Smooth muscle cell (in vitro differentiated cells): ENCODE results near the gene SKAP1. TPM values are rescaled to one million over a fixed set of nuclear protein-coding genes. Genes with fewer than 3 reads are reported as not detected.

Experiments
- DNase-seq: peaks from one replicate; lab custom pipeline; 2025; ENCODE audit not compliant: unreplicated experiment; lab: John Stamatoyannopoulos, UW
- H2AFZ ChIP-seq: fragments of 200-600 bp; sonication (generic); 2 replicates; pipeline ENCODE4 v1.6.0; 2016; ENCODE audit warnings: antibody characterized with exemption, low read depth, mild to moderate bottlenecking
- H3F3A ChIP-seq: fragments of 200-600 bp; sonication (generic); 2 replicates; pipeline ENCODE4 v1.6.0; 2017; ENCODE audit warnings: antibody characterized with exemption, low read depth
- H3K27ac ChIP-seq: fragments of 200-600 bp; sonication (generic); 2 replicates; pipeline ENCODE4 v1.5.1; 2016; ENCODE audit warnings: low read depth, mild to moderate bottlenecking
- H3K27me3 ChIP-seq: fragments of 200-600 bp; sonication (generic); 2 replicates; pipeline ENCODE4 v1.6.1; 2016; ENCODE audit warnings: low read depth, mild to moderate bottlenecking
- H3K36me3 ChIP-seq: fragments of 200-600 bp; sonication (generic); 2 replicates; pipeline ENCODE4 v1.5.1; 2016; ENCODE audit warnings: low read depth
- H3K4me1 ChIP-seq: fragments of 200-600 bp; sonication (generic); 2 replicates; pipeline ENCODE4 v1.5.1; 2016; ENCODE audit warnings: low read depth
- H3K4me2 ChIP-seq: fragments of 200-600 bp; sonication (generic); 2 replicates; pipeline ENCODE4 v1.6.0; 2016; ENCODE audit warnings: mild to moderate bottlenecking
- H3K4me3 ChIP-seq: fragments of 200-600 bp; sonication (generic); 2 replicates; pipeline ENCODE4 v1.5.1; 2016; ENCODE audit warnings: mild to moderate bottlenecking
- H3K79me2 ChIP-seq: fragments of 200-600 bp; sonication (generic); 2 replicates; pipeline ENCODE4 v1.6.0; 2016; ENCODE audit warnings: low read depth, mild to moderate bottlenecking
- H3K9ac ChIP-seq: fragments of 200-600 bp; sonication (generic); 2 replicates; pipeline ENCODE4 v1.6.0; 2016; ENCODE audit warnings: low read depth
- H3K9me3 ChIP-seq: fragments of 200-600 bp; sonication (generic); replicated peaks from 2 replicates; pipeline ENCODE4 v1.5.1; 2016; ENCODE audit warnings: low read depth
- H4K20me1 ChIP-seq: fragments of 200-600 bp; sonication (generic); 2 replicates; pipeline ENCODE4 v1.6.0; 2016; ENCODE audit warnings: low read depth
- WGBS: methylation state at CpG from one replicate; pipeline ENCODE4 v1.1.7; 2016; ENCODE audit warnings: low lambda C conversion rate; 5-methylcytosine and 5-hydroxymethylcytosine counted together
- polyA plus RNA-seq: library from polyadenylated mRNA; unstranded; fragments of >200 nt; fragmentation: Nextera tagmentation; extraction: Ambion mirVana; gene quantifications from 2 replicates; pipeline ENCODE4 v1.2.1, GENCODE V29; 2016
- total RNA-seq: library from RNA; depleted of rRNA; stranded (reverse); fragments of >200 nt; gene quantifications from 2 replicates; pipeline ENCODE4 v1.2.3, GENCODE V29; 2014
- TF ChIP-seq, protein P1 (sequence below): fragments of 200-600 bp; sonication (generic); IDR thresholded peaks from 2 replicates; pipeline ENCODE4 v1.5.1; 2017; ENCODE audit warnings: borderline replicate concordance, mild to moderate bottlenecking, antibody characterized with exemption; ENCODE audit not compliant: insufficient read depth, poor library complexity, severe bottlenecking

SKAP1 gene
- total and polyA plus RNA-seq, 2 experiments from 2014 or later: not detected

DNA sequence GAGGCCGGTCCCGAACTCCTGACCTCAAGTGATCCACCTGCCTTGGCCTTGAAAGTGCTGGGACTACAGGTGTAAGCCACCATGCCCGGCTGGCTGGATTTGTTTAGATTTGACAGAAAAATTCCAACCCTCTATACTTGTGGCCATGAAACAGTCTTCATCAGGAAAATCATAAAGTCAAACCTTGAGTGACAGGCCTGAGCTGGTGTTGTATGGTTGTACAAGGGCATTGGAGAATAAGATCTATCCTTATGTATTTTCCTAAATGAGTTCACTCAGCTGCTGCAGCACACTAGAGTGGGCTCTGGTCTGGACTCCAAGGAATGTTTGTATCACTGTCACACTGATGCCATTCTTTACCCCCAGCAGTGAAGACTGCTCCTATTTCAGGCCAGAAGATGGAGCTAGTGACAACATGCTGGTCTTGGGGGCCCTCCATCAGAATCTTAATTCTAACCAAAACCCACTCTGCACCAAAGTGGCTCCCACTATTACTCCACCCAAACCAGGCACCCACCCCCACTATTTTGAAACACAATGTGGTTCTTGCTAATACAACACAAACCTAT is 295.0 kb downstream of the SKAP1 start:
- Histone ChIP-seq H4K20me1 (no peaks in the 10 kb centered on the region), H3K27me3 (peaks cover 5% of the 10 kb centered on the region), H2AFZ (no peak overlapping the region), H3K4me2 (no peak overlapping the region), H3F3A (no peaks in the 10 kb centered on the region), H3K79me2 (no peaks in the 10 kb centered on the region), H3K4me3 (no peak overlapping the region), H3K36me3 (no peaks in the 10 kb centered on the region), H3K27ac (no peak overlapping the region), H3K9me3 (no peaks in the 10 kb centered on the region), H3K9ac (no peak overlapping the region), H3K4me1 (peaks cover 2% of the 10 kb centered on the region)
- DNase-seq: no peak
- WGBS: 96% methylated on average over 3 of the region's 3 CpGs
- TF ChIP-seq, protein P1, sequence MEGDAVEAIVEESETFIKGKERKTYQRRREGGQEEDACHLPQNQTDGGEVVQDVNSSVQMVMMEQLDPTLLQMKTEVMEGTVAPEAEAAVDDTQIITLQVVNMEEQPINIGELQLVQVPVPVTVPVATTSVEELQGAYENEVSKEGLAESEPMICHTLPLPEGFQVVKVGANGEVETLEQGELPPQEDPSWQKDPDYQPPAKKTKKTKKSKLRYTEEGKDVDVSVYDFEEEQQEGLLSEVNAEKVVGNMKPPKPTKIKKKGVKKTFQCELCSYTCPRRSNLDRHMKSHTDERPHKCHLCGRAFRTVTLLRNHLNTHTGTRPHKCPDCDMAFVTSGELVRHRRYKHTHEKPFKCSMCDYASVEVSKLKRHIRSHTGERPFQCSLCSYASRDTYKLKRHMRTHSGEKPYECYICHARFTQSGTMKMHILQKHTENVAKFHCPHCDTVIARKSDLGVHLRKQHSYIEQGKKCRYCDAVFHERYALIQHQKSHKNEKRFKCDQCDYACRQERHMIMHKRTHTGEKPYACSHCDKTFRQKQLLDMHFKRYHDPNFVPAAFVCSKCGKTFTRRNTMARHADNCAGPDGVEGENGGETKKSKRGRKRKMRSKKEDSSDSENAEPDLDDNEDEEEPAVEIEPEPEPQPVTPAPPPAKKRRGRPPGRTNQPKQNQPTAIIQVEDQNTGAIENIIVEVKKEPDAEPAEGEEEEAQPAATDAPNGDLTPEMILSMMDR: no peak

DNA sequence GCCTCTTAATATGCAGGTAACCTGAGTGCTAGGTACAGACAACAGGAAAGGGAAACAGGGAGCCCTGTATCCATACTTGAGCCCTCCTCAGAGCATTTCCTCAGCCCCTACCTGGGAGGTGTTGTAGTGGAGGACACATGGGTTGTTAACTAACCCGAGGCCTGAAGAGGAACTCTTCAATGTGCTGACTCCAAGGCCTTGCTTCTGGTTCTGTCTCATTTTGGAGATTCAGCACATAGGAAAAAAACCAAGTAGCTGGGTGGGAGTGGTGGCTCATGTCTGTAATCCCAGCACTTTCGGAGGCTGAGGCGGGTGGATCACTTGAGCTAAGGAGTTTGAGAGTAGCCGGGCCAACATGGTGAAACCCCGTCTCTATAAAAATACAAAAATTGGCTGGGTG is 297.6 kb downstream of the SKAP1 start:
- Histone ChIP-seq H3K4me1 (peaks cover 16% of the 10 kb centered on the region), H3F3A (no peaks in the 10 kb centered on the region), H3K4me2 (no peak overlapping the region), H3K36me3 (no peaks in the 10 kb centered on the region), H2AFZ (no peak overlapping the region), H3K79me2 (no peaks in the 10 kb centered on the region), H3K9me3 (no peaks in the 10 kb centered on the region), H3K27me3 (peaks cover 5% of the 10 kb centered on the region), H4K20me1 (no peaks in the 10 kb centered on the region), H3K27ac (no peak overlapping the region), H3K4me3 (no peak overlapping the region), H3K9ac (no peak overlapping the region)
- no peak for DNase-seq
- 90% methylated on average over 5 of the region's 5 CpGs for WGBS
- TF ChIP-seq, protein P1: no peak

DNA sequence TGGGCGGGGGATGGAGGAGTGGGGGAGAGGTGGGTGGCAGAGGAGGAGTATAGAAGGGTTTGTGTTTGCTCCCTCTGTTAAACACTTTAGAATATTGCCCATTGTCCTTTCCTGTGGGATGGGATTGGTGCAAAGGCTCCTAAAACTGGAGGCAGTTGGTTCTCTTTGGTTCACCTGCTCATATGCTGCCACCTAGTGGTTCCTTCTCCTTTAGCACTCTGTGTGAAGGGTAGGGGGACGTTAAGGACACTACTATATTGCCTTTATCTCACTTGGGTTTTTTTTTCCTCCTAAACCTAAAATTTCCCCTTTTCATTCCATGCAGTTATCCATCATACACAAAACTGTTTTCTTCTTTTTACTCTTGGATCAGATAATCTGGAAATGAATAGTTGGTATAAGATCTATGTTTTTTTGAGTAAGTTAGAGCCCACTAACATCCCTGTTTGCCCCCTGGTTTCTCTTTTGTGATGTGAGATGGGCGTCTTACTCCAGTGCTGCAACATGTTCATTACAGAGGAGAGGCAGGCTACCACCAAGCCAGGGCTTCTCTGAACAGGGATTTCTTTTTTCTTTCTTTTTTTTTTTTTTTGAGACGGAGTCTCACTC is 298.7 kb downstream of the SKAP1 start:
- no peak for DNase-seq

More for the DNA sequence above, 298.7 kb downstream of the SKAP1 start:
- no peaks in the 10 kb centered on the region for H3F3A ChIP-seq
- H2AFZ ChIP-seq: no peak overlapping the region
- no peak overlapping the region for H3K4me3 ChIP-seq
- no peak overlapping the region for H3K4me2 ChIP-seq
- no peak overlapping the region for H3K9ac ChIP-seq
- no peaks in the 10 kb centered on the region for H3K9me3 ChIP-seq
- peaks cover 16% of the 10 kb centered on the region for H3K4me1 ChIP-seq
- peaks cover 5% of the 10 kb centered on the region for H3K27me3 ChIP-seq
- no peaks in the 10 kb centered on the region for H3K79me2 ChIP-seq
- no peaks in the 10 kb centered on the region for H4K20me1 ChIP-seq
- no peak overlapping the region for H3K27ac ChIP-seq
- no peaks in the 10 kb centered on the region for H3K36me3 ChIP-seq
- WGBS: 42% methylated on average over 4 of the region's 4 CpGs
- TF ChIP-seq, protein P1: peak; percentile 83
